Non-pigmented ciliary epithelial cell (primary cell): Measurements from ENCODE around the gene ERF.

ENCODE experiments used
- DNase-seq: peaks from one replicate; pipeline ENCODE4 v3.0.0-alpha.2; 2010; ENCODE audit warnings: low read depth

The ERF gene

GRCh38 chr19:42254850-42255765 lies at the start of gene ERF:
ERF (minus strand) TSS chr19:42255128; CDS start chr19:42254999, 129 bp downstream.
- no peak for DNase-seq

- no peak for DNase-seq
Measured at GRCh38 chr19:42303876-42304275, 48.9 kb upstream of the ERF start.

GRCh38 chr19:42303101-42303464 lies 48.2 kb upstream of the ERF start:
- DNase-seq = no peak

- DNase-seq = no peak
Measured at GRCh38 chr19:42301646-42302203, 46.8 kb upstream of the ERF start, which contains the start of gene PRR19. PRR19 (plus strand) TSS chr19:42302132; CDS start chr19:42309585, 7,453 bp downstream.

- no peak for DNase-seq
Measured at GRCh38 chr19:42297039-42297438, 42.1 kb upstream of the ERF start.

- no peak for DNase-seq
Measured at GRCh38 chr19:42295831-42296525, 41.0 kb upstream of the ERF start.

GRCh38 chr19:42295342-42295741 lies 40.4 kb upstream of the ERF start:
- DNase-seq = no peak

GRCh38 chr19:42294471-42295137 lies 39.7 kb upstream of the ERF start:
- DNase-seq = no peak

GRCh38 chr19:42293948-42294347 lies 39.0 kb upstream of the ERF start:
- DNase-seq = no peak

- DNase-seq = no peak
Measured at GRCh38 chr19:42293540-42293939, 38.6 kb upstream of the ERF start.

- no peak for DNase-seq
Measured at GRCh38 chr19:42292963-42293362, 38.0 kb upstream of the ERF start.

- DNase-seq = no peak
Measured at GRCh38 chr19:42292042-42292960, 37.4 kb upstream of the ERF start.

GRCh38 chr19:42291435-42291810 lies 36.5 kb upstream of the ERF start:
- no peak for DNase-seq

GRCh38 chr19:42290523-42291434 lies 35.9 kb upstream of the ERF start:
- no peak for DNase-seq

GRCh38 chr19:42290136-42290522 lies 35.2 kb upstream of the ERF start:
- DNase-seq = no peak

- DNase-seq = no peak
Measured at GRCh38 chr19:42289556-42290041, 34.7 kb upstream of the ERF start.

- no peak for DNase-seq
Measured at GRCh38 chr19:42288881-42289555, 34.1 kb upstream of the ERF start.

- no peak for DNase-seq
Measured at GRCh38 chr19:42288387-42288786, 33.5 kb upstream of the ERF start.

GRCh38 chr19:42287827-42288107 lies 32.8 kb upstream of the ERF start:
- DNase-seq = no peak
